Measurements from ENCODE around the gene CD163L1. TPM values are rescaled to one million over a fixed set of nuclear protein-coding genes. Genes with fewer than 3 reads are reported as not detected.
"Not testable (repeated sequence)": the region's sequence is repeated elsewhere in the genome, so short reads cannot be mapped to it uniquely, and the experiment has no call there.

The CD163L1 gene
- total RNA-seq, 2 experiments from 2014 or later = not detected

DNA sequence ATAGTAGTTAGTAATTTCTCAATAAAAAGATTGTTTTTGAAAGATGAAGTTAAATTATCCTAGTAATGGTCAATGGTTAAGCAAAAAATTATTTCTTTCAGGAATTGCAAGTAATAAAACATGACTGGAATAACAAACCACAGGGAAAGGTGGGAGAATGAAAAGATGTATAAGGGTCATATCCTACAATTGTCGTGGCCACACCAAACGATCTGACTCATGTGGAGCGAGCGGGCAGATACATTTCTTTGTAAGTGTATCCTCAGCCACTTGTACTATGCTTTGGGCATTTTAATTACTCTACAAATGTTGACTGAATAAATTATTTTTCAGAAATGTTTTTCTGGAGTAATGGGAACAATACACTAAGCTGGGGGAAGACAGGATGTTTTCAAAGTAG, 94.5 kb downstream of the CD163L1 start:
- Mint-ChIP-seq H3K36me3 (ENCODE audit: low read depth) (peaks cover 9% of the 10 kb centered on the region), H3K27me3 (ENCODE audit: low read depth) (peaks cover 14% of the 10 kb centered on the region), H3K27ac (no peak overlapping the region), H3K9me3 (ENCODE audit: insufficient read depth) (peaks cover 13% of the 10 kb centered on the region), H3K4me1 (ENCODE audit: low read depth) (peaks cover 31% of the 10 kb centered on the region), H3K4me3 (no peak overlapping the region)
- ChIA-PET CTCF (interaction anchor here (0.8 kb wide), 1 partner anchor 130 kb away, joined by 3 read pairs; no protein-coding TSS in a partner anchor), POLR2A (no interaction called here)
- ATAC-seq = no peak
- no peak for DNase-seq

DNA sequence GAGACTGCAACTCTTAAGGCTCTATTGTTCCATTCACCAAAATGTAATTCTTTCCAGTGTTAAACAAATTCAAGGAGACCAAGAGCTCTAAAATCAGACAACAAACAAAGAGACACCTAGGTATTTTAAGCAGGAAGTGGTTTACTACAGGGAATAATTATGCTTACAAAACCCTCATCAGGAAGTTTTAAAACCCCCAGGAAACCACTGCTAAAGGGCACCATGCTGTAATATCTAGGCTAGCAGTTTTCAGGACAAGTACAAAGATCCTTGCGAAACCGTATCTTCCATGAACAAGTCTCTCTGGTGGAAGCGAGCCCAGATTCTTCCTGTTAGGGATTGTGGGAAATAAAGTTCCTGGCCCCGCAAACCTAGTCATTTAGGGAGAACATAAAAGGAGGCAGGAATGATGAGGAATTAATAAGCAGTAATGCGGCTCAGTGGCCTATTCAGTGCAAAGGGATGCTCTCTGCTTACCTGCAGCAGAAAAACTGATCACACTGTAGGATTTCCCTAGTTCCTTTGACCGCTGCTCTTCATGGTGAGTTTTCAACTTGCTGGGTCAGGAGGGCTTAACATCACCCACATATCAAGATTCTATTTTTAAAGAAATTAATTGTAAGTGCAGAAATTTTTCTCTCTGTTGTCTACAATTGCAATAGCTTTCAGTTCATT, 97.3 kb downstream of the CD163L1 start:
- Mint-ChIP-seq H3K36me3 (ENCODE audit: low read depth) (peaks cover 26% of the 10 kb centered on the region), H3K27ac (peak overlapping the region; percentile 28)

DNA sequence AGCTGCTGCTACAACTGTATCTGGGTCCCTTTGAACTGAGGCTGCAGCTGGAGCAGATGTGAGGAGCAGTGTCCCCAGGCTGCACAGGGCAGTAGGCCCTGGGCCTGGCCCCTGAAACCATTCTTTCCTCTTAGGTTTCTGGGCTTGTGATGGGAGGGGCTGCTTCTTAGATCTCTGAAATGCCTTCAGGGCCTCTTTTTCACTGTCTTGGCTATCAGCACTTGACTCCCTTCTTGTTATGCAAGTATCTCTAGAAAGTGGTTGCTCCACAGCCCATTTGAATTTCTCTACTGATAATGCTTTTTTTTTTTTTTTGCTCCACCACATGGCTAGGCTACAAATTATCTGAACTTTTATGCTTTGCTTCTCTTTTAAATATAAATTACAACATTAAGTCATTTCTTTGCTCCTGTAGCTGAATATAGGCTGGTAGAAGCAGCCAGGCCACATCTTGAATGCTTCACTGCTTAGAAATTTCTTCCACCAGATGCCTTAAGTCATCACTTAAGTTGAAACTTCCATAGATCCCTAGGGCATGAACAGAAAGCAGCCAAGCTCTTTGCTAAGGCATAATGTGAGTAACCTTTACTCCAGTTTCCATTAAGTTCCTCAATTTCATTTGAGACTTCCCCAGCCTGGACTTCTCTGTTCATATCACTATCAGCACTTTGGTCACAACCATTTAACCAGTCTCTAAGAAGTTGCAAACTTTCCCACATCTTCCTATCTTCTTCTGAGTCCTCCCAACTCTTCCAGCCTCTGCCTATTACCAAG, 98.9 kb downstream of the CD163L1 start:
- peaks cover 26% of the 10 kb centered on the region for H3K36me3 Mint-ChIP-seq (ENCODE audit: low read depth)
- ChIA-PET POLR2A (no interaction called here), CTCF (no interaction called here)
- H3K27ac Mint-ChIP-seq = no peak overlapping the region
- peaks cover 39% of the 10 kb centered on the region for H3K4me1 Mint-ChIP-seq (ENCODE audit: low read depth)
- DNase-seq = no peak
- H3K27me3 Mint-ChIP-seq (ENCODE audit: low read depth) = peaks cover 2% of the 10 kb centered on the region
- ATAC-seq = no peak
- H3K4me3 Mint-ChIP-seq = no peak overlapping the region
- peaks cover 26% of the 10 kb centered on the region for H3K9me3 Mint-ChIP-seq (ENCODE audit: insufficient read depth)

More for the DNA sequence above, 97.3 kb downstream of the CD163L1 start:
- no peak for DNase-seq
- ChIA-PET CTCF (no interaction called here), POLR2A (no interaction called here)
- ATAC-seq = peak; percentile 58
- Mint-ChIP-seq H3K4me3 (peak overlapping the region; percentile 26), H3K27me3 (ENCODE audit: low read depth) (peaks cover 2% of the 10 kb centered on the region), H3K4me1 (ENCODE audit: low read depth) (peaks cover 45% of the 10 kb centered on the region), H3K9me3 (ENCODE audit: insufficient read depth) (peaks cover 26% of the 10 kb centered on the region)

DNA sequence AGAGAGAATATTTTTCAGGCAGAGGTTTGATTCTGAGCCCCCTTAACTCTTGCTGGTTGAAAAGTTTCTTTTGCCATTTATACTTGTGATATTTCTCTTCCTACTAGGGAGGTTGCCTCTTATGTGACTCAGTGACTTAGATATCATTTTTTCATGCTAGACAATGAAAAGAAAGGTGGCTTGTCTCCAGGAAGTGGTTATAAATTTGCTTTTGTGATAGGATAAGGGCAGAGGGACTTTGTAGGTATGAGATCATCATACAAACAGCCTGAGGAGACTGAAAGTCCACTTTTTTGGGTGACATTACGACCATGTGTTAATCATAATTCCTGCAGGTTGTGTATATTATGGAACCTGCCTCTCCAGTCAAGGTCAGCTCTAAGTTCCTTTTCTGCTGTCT, 104.3 kb downstream of the CD163L1 start:
- peak; percentile 36 for ATAC-seq
- POLR2A ChIA-PET = no interaction called here
- H3K4me3 Mint-ChIP-seq = no peak overlapping the region
- CTCF ChIA-PET = no interaction called here
- peak overlapping the region; percentile 5 for H3K27ac Mint-ChIP-seq
- H3K9me3 Mint-ChIP-seq (ENCODE audit: insufficient read depth) = peaks cover 16% of the 10 kb centered on the region
- no peak for DNase-seq
- peaks cover 2% of the 10 kb centered on the region for H3K27me3 Mint-ChIP-seq (ENCODE audit: low read depth)
- H3K4me1 Mint-ChIP-seq (ENCODE audit: low read depth) = peaks cover 29% of the 10 kb centered on the region
- H3K36me3 Mint-ChIP-seq (ENCODE audit: low read depth) = peaks cover 18% of the 10 kb centered on the region

DNA sequence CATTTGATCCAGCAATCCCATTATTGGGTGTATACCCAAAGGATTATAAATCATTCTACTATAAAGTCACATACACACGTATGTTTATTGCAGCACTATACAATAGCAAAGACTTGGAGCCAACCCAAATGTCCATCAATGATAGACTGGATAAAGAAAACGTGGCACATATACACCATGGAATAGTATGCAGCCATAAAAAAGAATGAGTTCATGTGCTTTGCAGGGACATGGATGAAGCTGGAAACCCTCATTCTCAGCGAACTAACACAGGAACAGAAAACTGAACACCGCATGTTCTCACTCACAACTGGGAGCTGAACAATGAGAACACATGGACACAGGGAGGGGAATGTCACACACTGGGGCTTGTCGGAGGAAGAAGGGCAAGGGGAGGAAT, 106.2 kb downstream of the CD163L1 start:
- H3K4me3 Mint-ChIP-seq; H3K9me3 Mint-ChIP-seq (ENCODE audit: insufficient read depth): not testable (repeated sequence)

DNA sequence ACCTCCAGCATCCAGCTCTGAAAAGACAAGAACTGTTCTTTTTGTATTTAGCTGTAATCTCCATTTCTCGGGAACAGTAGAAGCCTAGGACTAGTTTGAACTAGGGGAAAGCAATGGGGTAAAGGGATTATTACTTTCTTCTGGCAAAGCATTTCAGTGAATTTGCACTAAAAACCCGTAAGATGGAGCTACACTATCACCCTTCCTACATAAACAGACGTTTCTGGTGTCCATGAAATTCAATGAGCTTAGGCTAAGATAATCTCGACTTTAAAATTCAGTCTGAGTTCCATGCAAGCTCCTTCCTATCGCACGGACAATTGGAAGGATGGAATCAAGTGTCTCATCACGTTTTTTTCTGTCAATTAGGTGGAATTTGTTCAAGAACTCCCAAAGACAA, 116.0 kb downstream of the CD163L1 start:
- ChIA-PET POLR2A (no interaction called here), CTCF (interaction anchor here (1.1 kb wide), 1 partner anchor 10 kb away, joined by 5 read pairs; no protein-coding TSS in a partner anchor)
- Mint-ChIP-seq H3K27me3 (ENCODE audit: low read depth) (peaks cover 28% of the 10 kb centered on the region), H3K36me3 (ENCODE audit: low read depth) (no peaks in the 10 kb centered on the region), H3K4me1 (ENCODE audit: low read depth) (peaks cover 9% of the 10 kb centered on the region), H3K9me3 (ENCODE audit: insufficient read depth) (no peaks in the 10 kb centered on the region), H3K27ac (no peak overlapping the region), H3K4me3 (no peak overlapping the region)
- no peak for DNase-seq
- no peak for ATAC-seq

More for the DNA sequence above, 106.2 kb downstream of the CD163L1 start:
- ATAC-seq; CTCF ChIA-PET; H3K27ac Mint-ChIP-seq; H3K27me3 Mint-ChIP-seq (ENCODE audit: low read depth); H3K36me3 Mint-ChIP-seq (ENCODE audit: low read depth); POLR2A ChIA-PET; DNase-seq: not testable (repeated sequence)
- H3K4me1 Mint-ChIP-seq (ENCODE audit: low read depth) = peaks cover 16% of the 10 kb centered on the region

DNA sequence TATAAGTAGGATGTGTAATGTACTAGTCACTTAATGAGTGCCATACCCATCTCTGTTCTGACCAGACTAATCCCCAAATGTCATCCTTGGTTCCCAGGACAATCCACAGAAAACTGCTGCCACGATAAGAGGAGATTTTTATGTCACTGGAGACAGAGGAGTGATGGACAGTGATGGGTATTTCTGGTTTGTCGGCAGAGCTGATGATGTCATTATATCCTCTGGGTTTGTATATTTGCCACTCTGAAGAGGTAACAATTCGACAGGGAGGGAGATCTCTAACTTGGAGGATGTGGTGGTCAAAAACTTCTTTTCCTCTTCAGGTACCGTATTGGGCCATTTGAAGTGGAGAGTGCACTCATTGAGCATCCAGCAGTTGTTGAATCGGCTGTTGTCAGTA, 119.8 kb downstream of the CD163L1 start:
- no peak for ATAC-seq
- Mint-ChIP-seq H3K4me1 (ENCODE audit: low read depth) (no peaks in the 10 kb centered on the region), H3K9me3 (ENCODE audit: insufficient read depth) (no peaks in the 10 kb centered on the region), H3K36me3 (ENCODE audit: low read depth) (no peaks in the 10 kb centered on the region), H3K4me3 (no peak overlapping the region), H3K27me3 (ENCODE audit: low read depth) (peaks cover 21% of the 10 kb centered on the region), H3K27ac (no peak overlapping the region)
- CTCF ChIA-PET = no interaction called here
- DNase-seq = no peak
- POLR2A ChIA-PET = no interaction called here

DNA sequence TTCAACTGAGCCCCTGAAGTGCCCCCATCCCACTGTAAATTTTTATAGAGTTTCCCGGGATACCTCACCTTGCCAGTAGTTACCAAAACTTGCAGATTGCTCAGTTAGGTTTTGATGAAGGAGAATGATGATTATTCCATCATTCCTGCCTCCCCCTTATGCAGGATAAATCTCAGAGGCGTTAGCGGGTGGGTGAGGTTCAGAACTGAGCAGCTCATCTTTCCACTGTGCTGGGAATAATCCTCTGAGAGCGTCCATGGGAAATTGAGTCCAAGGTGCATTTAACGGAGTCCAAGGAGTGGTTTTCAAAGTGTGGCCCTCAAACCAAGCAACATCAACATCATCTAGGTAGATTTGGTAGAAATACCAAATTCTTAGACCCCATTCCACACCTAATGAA, 121.4 kb downstream of the CD163L1 start:
- H3K4me3 Mint-ChIP-seq = no peak overlapping the region
- no peaks in the 10 kb centered on the region for H3K4me1 Mint-ChIP-seq (ENCODE audit: low read depth)
- CTCF ChIA-PET = no interaction called here
- H3K27me3 Mint-ChIP-seq (ENCODE audit: low read depth) = peaks cover 15% of the 10 kb centered on the region
- H3K27ac Mint-ChIP-seq = no peak overlapping the region
- POLR2A ChIA-PET = no interaction called here
- H3K36me3 Mint-ChIP-seq (ENCODE audit: low read depth) = no peaks in the 10 kb centered on the region
- no peak for ATAC-seq
- no peaks in the 10 kb centered on the region for H3K9me3 Mint-ChIP-seq (ENCODE audit: insufficient read depth)
- no peak for DNase-seq

DNA sequence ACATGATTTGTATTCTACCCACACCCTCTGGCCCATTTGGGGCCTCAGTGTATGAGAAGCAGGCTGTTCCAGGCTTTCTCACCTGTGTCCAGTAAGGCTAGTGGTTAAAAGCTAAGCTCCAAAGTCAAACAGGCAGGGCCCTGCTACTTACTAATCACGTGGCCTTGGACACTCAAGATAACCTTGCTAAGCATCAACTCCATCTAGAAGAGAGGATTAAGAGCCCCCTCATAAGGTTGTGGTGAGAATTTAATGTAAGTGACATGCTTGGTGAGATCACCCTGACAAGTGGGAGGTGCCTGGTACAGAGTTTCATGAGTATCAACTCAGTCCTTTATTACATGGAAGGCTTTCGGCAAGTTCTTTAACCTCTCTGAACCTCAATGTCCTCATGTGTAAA, 122.3 kb downstream of the CD163L1 start:
- DNase-seq = no peak
- Mint-ChIP-seq H3K27me3 (ENCODE audit: low read depth) (peaks cover 10% of the 10 kb centered on the region), H3K4me3 (no peak overlapping the region), H3K36me3 (ENCODE audit: low read depth) (no peaks in the 10 kb centered on the region), H3K4me1 (ENCODE audit: low read depth) (no peaks in the 10 kb centered on the region), H3K9me3 (ENCODE audit: insufficient read depth) (no peaks in the 10 kb centered on the region), H3K27ac (no peak overlapping the region)
- no peak for ATAC-seq
- ChIA-PET POLR2A (no interaction called here), CTCF (interaction anchor here (1.0 kb wide), 1 partner anchor 318 kb away, joined by 3 read pairs; no protein-coding TSS in a partner anchor)

DNA sequence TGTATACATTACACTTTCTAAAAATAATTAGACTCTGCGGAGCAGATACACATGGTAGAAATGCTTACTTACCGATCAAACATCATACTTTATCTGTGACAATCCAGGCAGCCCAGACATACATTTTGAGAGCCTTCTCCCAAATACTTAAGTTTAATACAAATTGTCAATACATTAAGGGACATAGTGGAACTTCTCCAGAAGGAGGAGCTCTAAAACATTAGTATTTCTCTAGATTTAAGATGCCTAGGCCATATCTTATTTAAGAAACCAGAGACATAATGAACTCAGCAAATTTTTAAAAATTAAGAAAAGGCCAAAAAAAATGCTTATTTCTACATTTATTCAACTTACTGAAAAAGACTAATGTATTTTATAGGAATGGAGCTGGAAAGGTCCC, 124.0 kb downstream of the CD163L1 start:
- POLR2A ChIA-PET = no interaction called here
- CTCF ChIA-PET = interaction anchor here (0.8 to 1.5 kb wide), 3 partner anchors 9 to 14 kb away, joined by 4 to 5 read pairs (median 4); no protein-coding TSS in a partner anchor
- Mint-ChIP-seq H3K36me3 (ENCODE audit: low read depth) (no peaks in the 10 kb centered on the region), H3K4me1 (ENCODE audit: low read depth) (no peaks in the 10 kb centered on the region), H3K4me3 (no peak overlapping the region), H3K27ac (no peak overlapping the region), H3K9me3 (ENCODE audit: insufficient read depth) (no peaks in the 10 kb centered on the region), H3K27me3 (ENCODE audit: low read depth) (peaks cover 8% of the 10 kb centered on the region)
- ATAC-seq (no peak), DNase-seq (no peak)

DNA sequence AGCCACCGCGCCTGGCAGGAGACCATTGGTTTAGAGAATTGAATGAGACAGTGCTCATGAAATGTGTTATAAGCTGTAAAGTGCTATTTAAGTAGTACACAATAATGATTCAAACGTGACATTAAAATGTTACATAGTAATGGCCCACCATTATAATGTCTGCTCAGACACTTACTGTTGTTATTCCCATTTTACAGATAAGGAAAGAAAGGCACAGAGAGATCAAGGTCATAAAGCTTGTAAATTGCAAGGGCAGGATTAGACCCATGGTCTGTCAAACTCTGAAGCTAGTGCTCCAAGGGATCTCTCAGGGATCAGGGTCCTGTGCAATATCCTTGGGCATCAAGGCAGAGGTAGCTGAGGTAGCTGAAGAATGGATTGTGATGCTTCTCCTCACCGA, 133.9 kb downstream of the CD163L1 start:
- CTCF ChIA-PET = interaction anchor here (1.9 kb wide), 1 partner anchor 10 kb away, joined by 4 read pairs; no protein-coding TSS in a partner anchor
- ATAC-seq (no peak), DNase-seq (no peak)
- H3K36me3 Mint-ChIP-seq (ENCODE audit: low read depth) = no peaks in the 10 kb centered on the region
- H3K4me1 Mint-ChIP-seq (ENCODE audit: low read depth) = no peaks in the 10 kb centered on the region
- H3K4me3 Mint-ChIP-seq = no peak overlapping the region
- H3K27ac Mint-ChIP-seq = no peak overlapping the region
- H3K27me3 Mint-ChIP-seq (ENCODE audit: low read depth) = peaks cover 4% of the 10 kb centered on the region
- POLR2A ChIA-PET = no interaction called here
- H3K9me3 Mint-ChIP-seq (ENCODE audit: insufficient read depth) = no peaks in the 10 kb centered on the region

Measured in activated CD8-positive, alpha-beta T cell treated with anti-CD3 and anti-CD28 coated beads, Interleukin-2, amount 10 ng/mL, durations not matched to agents 7 days and 5 days (primary cell).